ENCODE measurements around the gene CD96. TPM values are rescaled to one million over a fixed set of nuclear protein-coding genes. Genes with fewer than 3 reads are reported as not detected.

CD96 gene
- total and polyA plus RNA-seq, 2 donors = 27.0 to 80.2 TPM

- Histone ChIP-seq H3K36me3 (ENCODE audit: control insufficient read depth in 2 of 2, insufficient read depth in 2 of 2, low read length in 1 of 2) (peaks cover 0 to 36% of the 10 kb centered on the region in 2 donors), H3K27ac (ENCODE audit: low read depth in 1 of 2, low read length in 1 of 2) (no peak overlapping the region), H3K9me3 (ENCODE audit: control insufficient read depth in 2 of 2, insufficient read depth in 1 of 2, low read length in 1 of 2) (no peaks in the 10 kb centered on the region), H3K4me3 (ENCODE audit: low read length in 2 of 2) (no peak overlapping the region), H3K27me3 (ENCODE audit: control insufficient read depth in 2 of 2, insufficient read depth in 1 of 2, low read length in 1 of 2) (no peaks in the 10 kb centered on the region), H3K4me1 (ENCODE audit: control insufficient read depth in 2 of 2, insufficient read depth in 2 of 2, low read length in 2 of 2) (peaks cover 4 to 7% of the 10 kb centered on the region in 2 donors)
- DNase-seq (ENCODE audit: low read depth in 6 of 9, low spot score in 9 of 9) = no peak
Measured at GRCh38 chr3:111605018-111605417, 63.0 kb downstream of the CD96 start.

- WGBS = 98% methylated on average over 2 of the region's 2 CpGs
- no peak for DNase-seq (ENCODE audit: low read depth in 6 of 9, low spot score in 9 of 9)
- H3K4me3 ChIP-seq (ENCODE audit: low read length in 2 of 2) = no peak overlapping the region
- no peaks in the 10 kb centered on the region for H3K27me3 ChIP-seq (ENCODE audit: control insufficient read depth in 2 of 2, insufficient read depth in 1 of 2, low read length in 1 of 2)
- H3K36me3 ChIP-seq (ENCODE audit: control insufficient read depth in 2 of 2, insufficient read depth in 2 of 2, low read length in 1 of 2) = peaks cover 0 to 31% of the 10 kb centered on the region in 2 donors
- peaks cover 8 to 12% of the 10 kb centered on the region in 2 donors for H3K4me1 ChIP-seq (ENCODE audit: control insufficient read depth in 2 of 2, insufficient read depth in 2 of 2, low read length in 2 of 2)
- no peak overlapping the region for H3K27ac ChIP-seq (ENCODE audit: low read depth in 1 of 2, low read length in 1 of 2)
- H3K9me3 ChIP-seq (ENCODE audit: control insufficient read depth in 2 of 2, insufficient read depth in 1 of 2, low read length in 1 of 2) = no peaks in the 10 kb centered on the region
Measured at GRCh38 chr3:111605493-111605892, 63.5 kb downstream of the CD96 start.

- WGBS = 95% methylated on average over 3 of the region's 3 CpGs
- H3K4me3 ChIP-seq (ENCODE audit: low read length in 2 of 2) = no peak overlapping the region
- peaks cover 0 to 39% of the 10 kb centered on the region in 2 donors for H3K36me3 ChIP-seq (ENCODE audit: control insufficient read depth in 2 of 2, insufficient read depth in 2 of 2, low read length in 1 of 2)
- no peaks in the 10 kb centered on the region for H3K27me3 ChIP-seq (ENCODE audit: control insufficient read depth in 2 of 2, insufficient read depth in 1 of 2, low read length in 1 of 2)
- H3K9me3 ChIP-seq (ENCODE audit: control insufficient read depth in 2 of 2, insufficient read depth in 1 of 2, low read length in 1 of 2) = no peaks in the 10 kb centered on the region
- H3K4me1 ChIP-seq (ENCODE audit: control insufficient read depth in 2 of 2, insufficient read depth in 2 of 2, low read length in 2 of 2) = peaks cover 19 to 26% of the 10 kb centered on the region in 2 donors
- H3K27ac ChIP-seq (ENCODE audit: low read depth in 1 of 2, low read length in 1 of 2) = no peak overlapping the region
- DNase-seq (ENCODE audit: low read depth in 6 of 9, low spot score in 9 of 9) = no peak
Measured at GRCh38 chr3:111607240-111607920, 65.4 kb downstream of the CD96 start.

- H3K27me3 ChIP-seq (ENCODE audit: control insufficient read depth in 2 of 2, insufficient read depth in 1 of 2, low read length in 1 of 2) = no peaks in the 10 kb centered on the region
- WGBS = 90% methylated on average over 2 of the region's 2 CpGs
- H3K4me3 ChIP-seq (ENCODE audit: low read length in 2 of 2) = no peak overlapping the region
- no peaks in the 10 kb centered on the region for H3K9me3 ChIP-seq (ENCODE audit: control insufficient read depth in 2 of 2, insufficient read depth in 1 of 2, low read length in 1 of 2)
- peaks cover 19 to 26% of the 10 kb centered on the region in 2 donors for H3K4me1 ChIP-seq (ENCODE audit: control insufficient read depth in 2 of 2, insufficient read depth in 2 of 2, low read length in 2 of 2)
- peaks cover 0 to 30% of the 10 kb centered on the region in 2 donors for H3K36me3 ChIP-seq (ENCODE audit: control insufficient read depth in 2 of 2, insufficient read depth in 2 of 2, low read length in 1 of 2)
- no peak overlapping the region for H3K27ac ChIP-seq (ENCODE audit: low read depth in 1 of 2, low read length in 1 of 2)
- no peak for DNase-seq (ENCODE audit: low read depth in 6 of 9, low spot score in 9 of 9)
Measured at GRCh38 chr3:111608383-111608782, 66.4 kb downstream of the CD96 start.

DNA sequence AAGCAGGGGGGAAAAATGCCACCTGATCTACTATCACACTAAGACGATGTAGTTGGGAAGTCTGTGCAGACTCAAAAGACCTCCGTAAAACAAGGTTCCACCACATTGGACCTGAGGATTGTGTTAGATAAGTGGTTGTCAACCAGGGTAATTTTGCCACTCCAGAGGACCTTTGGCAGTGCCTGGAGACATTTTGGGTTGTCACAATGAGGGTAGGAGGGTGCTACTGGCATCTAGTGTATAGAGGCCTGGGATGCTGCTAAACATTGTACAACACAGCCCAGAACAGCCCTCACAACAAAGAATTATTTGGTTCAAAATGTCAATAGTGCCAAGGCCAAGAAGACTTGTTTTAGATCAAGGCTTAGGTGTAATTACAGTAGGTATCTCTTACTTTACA, 67.7 kb downstream of the CD96 start:
- no peak for DNase-seq (ENCODE audit: low read depth in 6 of 9, low spot score in 9 of 9)
- H3K9me3 ChIP-seq (ENCODE audit: control insufficient read depth in 2 of 2, insufficient read depth in 1 of 2, low read length in 1 of 2) = no peaks in the 10 kb centered on the region
- H3K27me3 ChIP-seq (ENCODE audit: control insufficient read depth in 2 of 2, insufficient read depth in 1 of 2, low read length in 1 of 2) = no peaks in the 10 kb centered on the region
- peaks cover 0 to 32% of the 10 kb centered on the region in 2 donors for H3K36me3 ChIP-seq (ENCODE audit: control insufficient read depth in 2 of 2, insufficient read depth in 2 of 2, low read length in 1 of 2)
- peaks cover 19 to 27% of the 10 kb centered on the region in 2 donors for H3K4me1 ChIP-seq (ENCODE audit: control insufficient read depth in 2 of 2, insufficient read depth in 2 of 2, low read length in 2 of 2)
- H3K4me3 ChIP-seq (ENCODE audit: low read length in 2 of 2) = no peak overlapping the region
- peak overlapping the region; percentile 39 to 66 for H3K27ac ChIP-seq (ENCODE audit: low read depth in 1 of 2, low read length in 1 of 2)
- WGBS = 91% methylated on average over 2 of the region's 2 CpGs

DNA sequence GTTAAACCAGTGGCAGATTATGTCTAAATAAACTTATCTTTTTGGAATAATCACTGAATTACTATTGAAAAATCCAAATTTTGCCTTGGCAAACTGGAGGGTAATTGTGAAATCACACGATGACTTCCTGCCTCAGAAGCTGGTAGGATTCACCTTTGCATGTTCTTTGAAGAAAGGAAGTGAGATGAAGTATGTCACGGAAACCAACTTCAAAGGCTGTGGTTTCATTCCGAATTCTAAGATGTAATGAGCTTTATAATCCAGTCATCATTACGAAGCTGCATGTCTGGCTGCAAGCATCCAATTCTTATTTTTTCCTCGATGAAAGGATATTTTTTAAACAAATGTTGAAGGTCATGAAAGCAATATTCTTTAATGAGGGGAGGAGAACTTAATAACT, 68.2 kb downstream of the CD96 start:
- Histone ChIP-seq H3K36me3 (ENCODE audit: control insufficient read depth in 2 of 2, insufficient read depth in 2 of 2, low read length in 1 of 2) (peaks cover 0 to 27% of the 10 kb centered on the region in 2 donors), H3K27me3 (ENCODE audit: control insufficient read depth in 2 of 2, insufficient read depth in 1 of 2, low read length in 1 of 2) (no peaks in the 10 kb centered on the region), H3K4me3 (ENCODE audit: low read length in 2 of 2) (no peak overlapping the region), H3K27ac (ENCODE audit: low read depth in 1 of 2, low read length in 1 of 2) (peak overlapping the region in 1 of 2 donors; percentile 66), H3K4me1 (ENCODE audit: control insufficient read depth in 2 of 2, insufficient read depth in 2 of 2, low read length in 2 of 2) (peaks cover 19 to 29% of the 10 kb centered on the region in 2 donors), H3K9me3 (ENCODE audit: control insufficient read depth in 2 of 2, insufficient read depth in 1 of 2, low read length in 1 of 2) (no peaks in the 10 kb centered on the region)
- peak; percentile 62 to 96 (median 87) for DNase-seq (ENCODE audit: low read depth in 6 of 9, low spot score in 9 of 9)
- WGBS = 3% methylated on average over 5 of the region's 5 CpGs

- H3K27ac ChIP-seq (ENCODE audit: low read depth in 1 of 2, low read length in 1 of 2) = peak overlapping the region; percentile 55 to 66
- peaks cover 0 to 25% of the 10 kb centered on the region in 2 donors for H3K36me3 ChIP-seq (ENCODE audit: control insufficient read depth in 2 of 2, insufficient read depth in 2 of 2, low read length in 1 of 2)
- no peaks in the 10 kb centered on the region for H3K9me3 ChIP-seq (ENCODE audit: control insufficient read depth in 2 of 2, insufficient read depth in 1 of 2, low read length in 1 of 2)
- H3K27me3 ChIP-seq (ENCODE audit: control insufficient read depth in 2 of 2, insufficient read depth in 1 of 2, low read length in 1 of 2) = no peaks in the 10 kb centered on the region
- no peak overlapping the region for H3K4me3 ChIP-seq (ENCODE audit: low read length in 2 of 2)
- 81% methylated on average over 8 of the region's 8 CpGs for WGBS
- peaks cover 20 to 31% of the 10 kb centered on the region in 2 donors for H3K4me1 ChIP-seq (ENCODE audit: control insufficient read depth in 2 of 2, insufficient read depth in 2 of 2, low read length in 2 of 2)
- DNase-seq (ENCODE audit: low read depth in 6 of 9, low spot score in 9 of 9) = no peak
Measured at GRCh38 chr3:111610612-111611054, 68.6 kb downstream of the CD96 start.

DNA sequence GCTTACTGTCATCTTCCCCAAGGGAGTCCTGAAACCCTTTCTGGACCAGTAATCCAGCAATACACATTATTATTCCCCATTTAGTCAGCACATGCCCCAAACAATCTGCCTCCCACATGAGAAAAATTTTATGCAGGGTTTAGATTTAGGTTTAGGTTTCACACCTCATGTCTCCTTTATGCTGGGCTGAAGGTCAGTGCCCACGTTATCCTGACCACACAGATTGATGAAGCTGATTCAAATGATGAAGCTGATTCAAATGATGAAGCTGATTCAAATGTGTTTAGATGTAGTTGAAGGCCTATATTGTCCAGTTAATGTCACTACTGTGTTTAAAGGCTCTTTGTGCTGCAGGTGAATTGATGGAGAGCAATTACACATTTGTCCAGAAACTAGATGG, 71.3 kb downstream of the CD96 start:
- Histone ChIP-seq H3K36me3 (ENCODE audit: control insufficient read depth in 2 of 2, insufficient read depth in 2 of 2, low read length in 1 of 2) (peaks cover 8 to 20% of the 10 kb centered on the region in 2 donors), H3K9me3 (ENCODE audit: control insufficient read depth in 2 of 2, insufficient read depth in 1 of 2, low read length in 1 of 2) (peaks cover 5 to 16% of the 10 kb centered on the region in 2 donors), H3K4me1 (ENCODE audit: control insufficient read depth in 2 of 2, insufficient read depth in 2 of 2, low read length in 2 of 2) (peaks cover 31 to 44% of the 10 kb centered on the region in 2 donors), H3K27me3 (ENCODE audit: control insufficient read depth in 2 of 2, insufficient read depth in 1 of 2, low read length in 1 of 2) (no peaks in the 10 kb centered on the region), H3K27ac (ENCODE audit: low read depth in 1 of 2, low read length in 1 of 2) (no peak overlapping the region), H3K4me3 (ENCODE audit: low read length in 2 of 2) (no peak overlapping the region)
- 91% methylated on average over 1 of the region's 1 CpG for WGBS
- DNase-seq (ENCODE audit: low read depth in 6 of 9, low spot score in 9 of 9) = no peak

DNA sequence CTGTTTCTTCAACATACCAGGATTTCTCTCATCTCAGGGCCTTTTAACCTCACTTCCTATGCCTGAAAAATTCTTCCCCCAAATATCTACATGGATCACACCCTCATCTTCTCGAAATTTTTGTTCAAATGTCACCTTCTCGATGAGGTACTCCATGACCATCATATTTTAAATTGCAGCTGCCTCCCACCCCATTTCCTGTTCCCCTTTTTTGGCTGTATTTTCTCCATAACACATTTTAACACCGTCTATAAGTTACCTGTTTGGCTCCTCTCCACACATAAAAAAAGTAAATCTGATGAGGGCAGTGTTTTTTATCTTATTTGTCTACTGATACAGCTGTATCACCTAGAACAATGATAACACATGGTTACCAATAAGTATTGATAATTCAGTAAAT, 73.9 kb downstream of the CD96 start:
- H3K27me3 ChIP-seq (ENCODE audit: control insufficient read depth in 2 of 2, insufficient read depth in 1 of 2, low read length in 1 of 2) = no peaks in the 10 kb centered on the region
- H3K27ac ChIP-seq (ENCODE audit: low read depth in 1 of 2, low read length in 1 of 2) = no peak overlapping the region
- H3K9me3 ChIP-seq (ENCODE audit: control insufficient read depth in 2 of 2, insufficient read depth in 1 of 2, low read length in 1 of 2) = peaks cover 5 to 16% of the 10 kb centered on the region in 2 donors
- peaks cover 20 to 31% of the 10 kb centered on the region in 2 donors for H3K4me1 ChIP-seq (ENCODE audit: control insufficient read depth in 2 of 2, insufficient read depth in 2 of 2, low read length in 2 of 2)
- H3K36me3 ChIP-seq (ENCODE audit: control insufficient read depth in 2 of 2, insufficient read depth in 2 of 2, low read length in 1 of 2) = peaks cover 8 to 23% of the 10 kb centered on the region in 2 donors
- no peak for DNase-seq (ENCODE audit: low read depth in 6 of 9, low spot score in 9 of 9)
- WGBS = 9% methylated on average over 3 of the region's 3 CpGs
- H3K4me3 ChIP-seq (ENCODE audit: low read length in 2 of 2) = no peak overlapping the region

Data from thymus (tissue), 11 donors.